Peyer's patch (tissue), 4 donors: ENCODE results near the gene SLX9.

Source experiments
- CTCF ChIP-seq, 6 experiments: fragments of 450-650 bp in 4 of 6; fragments of 200-600 bp in 2 of 6; sonication (generic) in 1 of 6; IDR thresholded peaks; one replicate each; pipeline ENCODE4 v1.5.1; 2017 to 2019; ENCODE audit warnings: antibody characterized with exemption in 6 of 6, mild to moderate bottlenecking in 3 of 6, moderate library complexity in 1 of 6
- POLR2A ChIP-seq, 2 donors: fragments of 450-650 bp; IDR thresholded peaks; one replicate each; pipeline ENCODE4 v1.5.1; 2017; ENCODE audit warnings: antibody characterized with exemption in 2 of 2, mild to moderate bottlenecking in 2 of 2, moderate library complexity in 2 of 2

- no peak for TF ChIP-seq POLR2A (IDR thresholded peaks at IDR 0.05)
- no peak for TF ChIP-seq CTCF (IDR thresholded peaks at IDR 0.05)
Measured at GRCh38 chr21:44972301-44972814, 32.5 kb downstream of the SLX9 start.
